Measurements from ENCODE around the gene SYTL2.

DNA sequence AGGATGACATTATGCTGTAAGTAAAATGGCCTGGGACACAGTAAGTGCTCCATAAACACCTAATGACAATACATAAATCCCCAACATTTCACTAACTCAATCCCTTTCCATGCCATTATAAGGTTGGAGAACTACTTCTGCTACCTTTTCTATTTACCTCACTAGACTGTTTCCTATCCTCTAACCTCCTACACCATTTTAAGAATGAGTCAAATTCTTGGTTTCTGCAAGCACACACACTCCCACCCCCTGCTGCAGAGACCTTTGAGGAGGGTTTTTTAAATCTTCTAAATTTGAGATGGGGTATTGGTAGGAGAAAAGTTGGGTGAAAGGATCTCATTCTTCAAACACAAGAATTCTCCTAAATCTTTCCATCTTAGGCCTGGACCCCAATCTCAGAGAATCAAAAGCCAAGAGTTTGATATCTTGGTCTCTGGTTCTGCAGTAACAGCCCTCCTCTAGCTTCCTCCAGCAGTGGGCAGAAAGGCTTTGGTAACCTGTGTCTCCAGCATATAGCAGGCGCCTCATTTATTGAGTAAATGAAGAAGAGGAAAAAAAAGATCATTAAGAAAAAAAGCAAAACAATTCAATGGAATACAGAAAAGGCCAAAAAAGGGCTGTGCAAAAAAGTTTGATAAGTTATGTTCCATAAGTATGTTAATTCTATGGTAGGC, 42.3 kb downstream of the SYTL2 start:
- TF ChIP-seq POLR2A (IDR thresholded peaks at IDR 0.05): no peak
- TF ChIP-seq, protein P1, sequence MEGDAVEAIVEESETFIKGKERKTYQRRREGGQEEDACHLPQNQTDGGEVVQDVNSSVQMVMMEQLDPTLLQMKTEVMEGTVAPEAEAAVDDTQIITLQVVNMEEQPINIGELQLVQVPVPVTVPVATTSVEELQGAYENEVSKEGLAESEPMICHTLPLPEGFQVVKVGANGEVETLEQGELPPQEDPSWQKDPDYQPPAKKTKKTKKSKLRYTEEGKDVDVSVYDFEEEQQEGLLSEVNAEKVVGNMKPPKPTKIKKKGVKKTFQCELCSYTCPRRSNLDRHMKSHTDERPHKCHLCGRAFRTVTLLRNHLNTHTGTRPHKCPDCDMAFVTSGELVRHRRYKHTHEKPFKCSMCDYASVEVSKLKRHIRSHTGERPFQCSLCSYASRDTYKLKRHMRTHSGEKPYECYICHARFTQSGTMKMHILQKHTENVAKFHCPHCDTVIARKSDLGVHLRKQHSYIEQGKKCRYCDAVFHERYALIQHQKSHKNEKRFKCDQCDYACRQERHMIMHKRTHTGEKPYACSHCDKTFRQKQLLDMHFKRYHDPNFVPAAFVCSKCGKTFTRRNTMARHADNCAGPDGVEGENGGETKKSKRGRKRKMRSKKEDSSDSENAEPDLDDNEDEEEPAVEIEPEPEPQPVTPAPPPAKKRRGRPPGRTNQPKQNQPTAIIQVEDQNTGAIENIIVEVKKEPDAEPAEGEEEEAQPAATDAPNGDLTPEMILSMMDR (IDR thresholded peaks at IDR 0.05): no peak
- no peak for TF ChIP-seq EP300 (IDR thresholded peaks at IDR 0.05)

Measured in stomach (tissue), 4 donors.